HCT116 (cell line): Measurements from ENCODE around the gene SLC39A5. TPM values are rescaled to one million over a fixed set of nuclear protein-coding genes. Genes with fewer than 3 reads are reported as not detected.

ENCODE experiments used
- ATAC-seq: fragments of 200-7000 bp; cut with Tn5 transposase; 2 replicates; pipeline ENCODE4 v1.9.1; 2020; ENCODE audit warnings: mild to moderate bottlenecking, moderate library complexity
- BruUV-seq: library from RNA; stranded (reverse); fragments of 400-500 nt; replicated peaks from 2 replicates; lab custom pipeline; 2021; lab: Mats Ljungman, UMichigan
- CTCF ChIA-PET: fragments of 300-600 bp; sonication (Branson Sonifier 250); formaldehyde crosslinking; loops from one replicate; lab custom pipeline; 2021; ENCODE audit warnings: antibody characterized with exemption; lab: Charles Lee
- POLR2A ChIA-PET: fragments of 300-600, 350-600 bp; sonication (Branson Sonifier 250); formaldehyde crosslinking; loops from one replicate; lab custom pipeline; 2021; ENCODE audit warnings: antibody characterized with exemption; lab: Charles Lee
- RAD21 ChIA-PET, 2 experiments: fragments of 300-600 bp; sonication (Branson Sonifier 250); formaldehyde crosslinking; loops; one replicate each; lab custom pipeline; 2023; ENCODE audit warnings: low total read pairs in 2 of 2; ENCODE audit not compliant: uncharacterized antibody in 2 of 2, unreplicated experiment in 2 of 2, low non-redundant PET in 1 of 2; lab: Charles Lee
- DNase-seq: peaks from one replicate; pipeline ENCODE4 v3.0.0-alpha.2; 2010; ENCODE audit warnings: low read depth, low spot score
- H2AFZ ChIP-seq: fragments of 200-600 bp; shearing (Covaris generic), sonication (generic); 2 replicates; pipeline ENCODE4 v1.6.1; 2017; ENCODE audit warnings: low read depth, mixed run types, mixed read lengths, antibody characterized with exemption, low read length; ENCODE audit not compliant: poor library complexity, severe bottlenecking
- H3K27ac ChIP-seq: 2 replicates; pipeline ENCODE4 v1.5.1; 2012; ENCODE audit warnings: low read depth, low read length
- H3K27me3 ChIP-seq: fragments of 200-600 bp; sonication (generic); 2 replicates; pipeline ENCODE4 v1.6.1; 2016; ENCODE audit warnings: mixed run types, low read length, mixed read lengths; ENCODE audit not compliant: insufficient read depth
- H3K36me3 ChIP-seq, 2 experiments: fragments of 200-500 bp in 1 of 2; fragments of 200-600 bp in 1 of 2; sonication (Bioruptor generic) in 1 of 2; sonication (generic) in 1 of 2; 2 replicates each; pipeline versions ENCODE4 v1.5.1 to v1.6.1; 2014 to 2016; ENCODE audit warnings: low read length in 2 of 2, inconsistent platforms in 1 of 2, mixed read lengths in 1 of 2, mixed run types in 1 of 2; ENCODE audit not compliant: insufficient read depth in 2 of 2, control insufficient read depth in 1 of 2
- H3K4me1 ChIP-seq, 2 experiments: fragments of 200-600 bp in 1 of 2; sonication (generic) in 1 of 2; 2 replicates each; pipeline versions ENCODE4 v1.5.1 to v1.6.1; 2012 to 2017; ENCODE audit warnings: low read length in 2 of 2, inconsistent platforms in 1 of 2, mild to moderate bottlenecking in 1 of 2, mixed read lengths in 1 of 2, mixed run types in 1 of 2, moderate library complexity in 1 of 2; ENCODE audit not compliant: insufficient read depth in 2 of 2, control insufficient read depth in 1 of 2
- H3K4me2 ChIP-seq: fragments of 200-600 bp; sonication (generic); 2 replicates; pipeline ENCODE4 v1.6.1; 2017; ENCODE audit warnings: mixed run types, low read length, mixed read lengths
- H3K4me3 ChIP-seq, 2 experiments: fragments of 200-600 bp in 1 of 2; sonication (generic) in 1 of 2; replicated peaks in 1 of 2; 2 replicates each; pipeline ENCODE4 v1.5.1; 2011 to 2016; ENCODE audit warnings: low read length in 2 of 2, control low read depth in 1 of 2, low read depth in 1 of 2, mild to moderate bottlenecking in 1 of 2, mixed read lengths in 1 of 2, mixed run types in 1 of 2
- H3K79me2 ChIP-seq: fragments of 200-600 bp; sonication (generic); 2 replicates; pipeline ENCODE4 v1.6.1; 2017; ENCODE audit warnings: mild to moderate bottlenecking, mixed run types, low read length, moderate library complexity, mixed read lengths; ENCODE audit not compliant: insufficient read depth
- H3K9ac ChIP-seq: fragments of 200-600 bp; sonication (generic); 2 replicates; pipeline ENCODE4 v1.6.1; 2016; ENCODE audit warnings: low read length, mixed read lengths
- H3K9me2 ChIP-seq: fragments of 200-600 bp; sonication (generic), shearing (Covaris generic); 2 replicates; pipeline ENCODE4 v1.6.1; 2017; ENCODE audit warnings: mixed run types, mild to moderate bottlenecking, moderate library complexity; ENCODE audit not compliant: insufficient read depth
- H3K9me3 ChIP-seq, 2 experiments: fragments of 200-500 bp in 1 of 2; fragments of 200-600 bp in 1 of 2; sonication (Bioruptor generic) in 1 of 2; sonication (generic) in 1 of 2; 2 replicates each; pipeline ENCODE4 v1.6.1; 2014 to 2017; ENCODE audit warnings: low read length in 2 of 2, mixed read lengths in 2 of 2, inconsistent platforms in 1 of 2, low read depth in 1 of 2, mild to moderate bottlenecking in 1 of 2, mixed run types in 1 of 2, moderate library complexity in 1 of 2; ENCODE audit not compliant: control insufficient read depth in 1 of 2, insufficient read depth in 1 of 2
- H4K20me1 ChIP-seq: fragments of 200-600 bp; sonication (generic), shearing (Covaris generic); 2 replicates; pipeline ENCODE4 v1.6.1; 2017; ENCODE audit warnings: mixed run types, mild to moderate bottlenecking, moderate library complexity; ENCODE audit not compliant: insufficient read depth
- CBX3 ChIP-seq: IDR thresholded peaks from 2 replicates; pipeline ENCODE4 v1.6.1; 2012; ENCODE audit warnings: low read depth
- ELF1 ChIP-seq: IDR thresholded peaks from 2 replicates; pipeline ENCODE4 v1.6.1; 2012; ENCODE audit warnings: low read depth, borderline replicate concordance
- EZH2 ChIP-seq: fragments of 200-600 bp; sonication (generic); IDR thresholded peaks from 2 replicates; pipeline ENCODE4 v1.6.1; 2017; ENCODE audit warnings: antibody characterized with exemption, mixed run types
- POLR2AphosphoS5 ChIP-seq: IDR thresholded peaks from 2 replicates; pipeline ENCODE4 v1.6.1; 2011; ENCODE audit warnings: mild to moderate bottlenecking, low read depth, low read length, moderate library complexity
- RAD21 ChIP-seq: IDR thresholded peaks from 2 replicates; pipeline ENCODE4 v1.6.1; 2012; ENCODE audit warnings: low read depth, mild to moderate bottlenecking
- REST ChIP-seq: IDR thresholded peaks from 2 replicates; pipeline ENCODE4 v1.6.1; 2012; ENCODE audit warnings: low read depth
- SP1 ChIP-seq: IDR thresholded peaks from 2 replicates; pipeline ENCODE4 v1.6.1; 2012; ENCODE audit warnings: low read depth
- SRF ChIP-seq: IDR thresholded peaks from 2 replicates; pipeline ENCODE4 v1.6.1; 2012; ENCODE audit warnings: low read depth
- TCF7L2 ChIP-seq: IDR thresholded peaks from 2 replicates; pipeline ENCODE4 v1.7.0; 2011; ENCODE audit warnings: borderline replicate concordance, inconsistent platforms; ENCODE audit not compliant: insufficient read depth, insufficient read length; ENCODE audit errors: extremely low read depth
- YY1 ChIP-seq: IDR thresholded peaks from 2 replicates; pipeline ENCODE4 v1.6.1; 2011; ENCODE audit warnings: low read length, low read depth, moderate library complexity, mild to moderate bottlenecking; ENCODE audit not compliant: insufficient replicate concordance; ENCODE audit errors: extremely low read depth
- ZFX ChIP-seq: fragments of 450-650 bp; IDR thresholded peaks from 2 replicates; pipeline ENCODE4 v1.6.1; 2017
- ZNF274 ChIP-seq: fragments of 200-500 bp; sonication (Bioruptor generic); IDR thresholded peaks from 2 replicates; pipeline ENCODE4 v1.6.1; 2014; ENCODE audit warnings: mild to moderate bottlenecking, low read depth, low read length, inconsistent platforms
- intact Hi-C: fragments of 100-400 bp; cut with micrococcal nuclease; formaldehyde crosslinking; loops from 2 replicates; pipeline ENCODE4 v1.10.0; 2022
- total RNA-seq: library from RNA; stranded (reverse); gene quantifications from one replicate; pipeline ENCODE4 v1.2.1, GENCODE V29; 2021; ENCODE audit not compliant: unreplicated experiment
- TF ChIP-seq, protein P1 (sequence below): IDR thresholded peaks from 2 replicates; pipeline ENCODE4 v1.6.1; 2011; ENCODE audit warnings: mild to moderate bottlenecking, low read length, moderate library complexity; ENCODE audit not compliant: insufficient replicate concordance; ENCODE audit errors: extremely low read depth

SLC39A5 gene
- total RNA-seq, 1 experiment from 2014 or later = 0.66 TPM

DNA sequence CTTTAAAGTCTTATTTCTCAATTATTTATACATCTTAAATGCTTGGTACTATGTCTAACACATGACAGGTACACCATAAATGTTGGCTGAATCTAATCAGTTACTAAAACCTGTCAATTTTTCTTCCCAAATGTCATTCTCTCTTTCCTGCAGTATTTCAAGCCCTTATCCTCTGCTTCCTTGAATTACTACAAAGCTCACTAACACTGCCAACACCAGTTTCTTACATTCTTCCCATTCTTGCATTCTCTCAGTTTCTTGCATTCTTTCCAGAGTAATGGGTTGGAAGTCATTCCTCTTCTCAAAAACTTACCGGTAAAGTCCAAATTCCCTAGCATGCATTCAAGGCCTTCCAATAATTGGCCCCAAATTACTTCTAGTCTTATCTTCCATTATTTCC, 31.0 kb upstream of the SLC39A5 start:
- CTCF ChIA-PET = no interaction called here
- no peak overlapping the region for H3K9ac ChIP-seq

More for the DNA sequence above, 31.0 kb upstream of the SLC39A5 start:
- H3K27me3 ChIP-seq = no peaks in the 10 kb centered on the region
- H3K79me2 ChIP-seq = no peaks in the 10 kb centered on the region
- H4K20me1 ChIP-seq = no peaks in the 10 kb centered on the region
- H3K27ac ChIP-seq = no peak overlapping the region
- RAD21 ChIA-PET = no interaction called here
- ATAC-seq (no peak), DNase-seq (no peak)
- H3K4me2 ChIP-seq = no peak overlapping the region
- no peak overlapping the region for H2AFZ ChIP-seq
- H3K4me1 ChIP-seq = no peaks in the 10 kb centered on the region
- TF ChIP-seq SRF (no peak), ZNF274 (no peak), YY1 (no peak), EZH2 (no peak), TCF7L2 (no peak), POLR2AphosphoS5 (no peak), REST (no peak), CBX3 (no peak), SP1 (no peak), ELF1 (no peak), ZFX (no peak), RAD21 (no peak)
- TF ChIP-seq, protein P1, sequence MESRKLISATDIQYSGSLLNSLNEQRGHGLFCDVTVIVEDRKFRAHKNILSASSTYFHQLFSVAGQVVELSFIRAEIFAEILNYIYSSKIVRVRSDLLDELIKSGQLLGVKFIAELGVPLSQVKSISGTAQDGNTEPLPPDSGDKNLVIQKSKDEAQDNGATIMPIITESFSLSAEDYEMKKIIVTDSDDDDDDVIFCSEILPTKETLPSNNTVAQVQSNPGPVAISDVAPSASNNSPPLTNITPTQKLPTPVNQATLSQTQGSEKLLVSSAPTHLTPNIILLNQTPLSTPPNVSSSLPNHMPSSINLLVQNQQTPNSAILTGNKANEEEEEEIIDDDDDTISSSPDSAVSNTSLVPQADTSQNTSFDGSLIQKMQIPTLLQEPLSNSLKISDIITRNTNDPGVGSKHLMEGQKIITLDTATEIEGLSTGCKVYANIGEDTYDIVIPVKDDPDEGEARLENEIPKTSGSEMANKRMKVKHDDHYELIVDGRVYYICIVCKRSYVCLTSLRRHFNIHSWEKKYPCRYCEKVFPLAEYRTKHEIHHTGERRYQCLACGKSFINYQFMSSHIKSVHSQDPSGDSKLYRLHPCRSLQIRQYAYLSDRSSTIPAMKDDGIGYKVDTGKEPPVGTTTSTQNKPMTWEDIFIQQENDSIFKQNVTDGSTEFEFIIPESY = no peak
- TF ChIP-seq, all 23 proteins: peak for 0
- no TSS peak for BruUV-seq
- POLR2A ChIA-PET = no interaction called here
- Histone ChIP-seq H3K9me3 (no peaks in the 10 kb centered on the region), H3K4me3 (no peak overlapping the region), H3K36me3 (no peaks in the 10 kb centered on the region), H3K9me2 (no peaks in the 10 kb centered on the region)
- intact Hi-C loops = no loop called here
